Measurements from ENCODE around the gene MYOM3. TPM values are rescaled to one million over a fixed set of nuclear protein-coding genes. Genes with fewer than 3 reads are reported as not detected.

MYOM3 gene
- total RNA-seq, 4 donors from 2014 or later = 0.17 to 0.94 (median 0.44) TPM; not detected in 1

DNA sequence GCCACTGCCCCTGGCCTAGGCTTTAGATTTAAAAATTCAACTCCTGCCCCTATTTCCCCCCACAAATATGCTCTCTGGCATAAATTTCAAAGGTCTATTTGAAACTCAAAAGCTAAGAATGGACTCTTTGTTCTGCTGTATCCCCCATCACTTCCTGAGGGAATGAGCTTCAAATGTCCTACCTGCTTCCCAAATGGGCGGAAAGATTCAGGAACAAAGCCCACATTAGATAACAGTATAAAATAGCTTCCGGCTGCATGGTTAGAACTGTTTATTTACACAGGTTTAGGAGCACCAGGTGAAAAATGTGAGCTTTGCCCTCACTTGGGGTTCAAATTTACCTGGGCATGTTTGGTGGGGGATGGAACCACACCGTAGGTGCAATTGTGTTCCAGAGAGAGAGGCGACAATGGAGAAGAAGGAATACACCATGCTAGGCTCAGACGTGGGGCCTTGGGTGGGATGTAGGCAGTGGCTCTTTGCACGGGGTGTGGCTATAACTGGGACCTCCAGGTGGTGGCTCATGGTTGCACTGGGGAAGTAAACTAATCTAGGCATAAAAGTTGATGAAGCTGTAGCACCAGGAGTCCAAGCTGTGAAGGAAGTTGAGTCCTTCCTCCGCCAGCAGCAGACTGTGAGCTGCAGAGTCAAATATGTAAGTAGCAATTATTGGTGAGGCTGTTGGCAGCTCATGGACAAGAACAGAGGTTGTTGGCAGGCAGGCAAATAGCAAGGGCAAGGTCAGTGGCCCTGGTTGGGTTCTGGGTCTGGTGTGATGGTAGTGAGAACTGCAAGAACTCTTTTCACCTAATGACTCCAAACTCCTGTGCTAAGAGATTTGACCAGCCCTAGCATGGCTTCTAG, 90.3 kb downstream of the MYOM3 start:
- no peak for TF ChIP-seq CTCF (IDR thresholded peaks at IDR 0.05; ENCODE audit: low read depth)

DNA sequence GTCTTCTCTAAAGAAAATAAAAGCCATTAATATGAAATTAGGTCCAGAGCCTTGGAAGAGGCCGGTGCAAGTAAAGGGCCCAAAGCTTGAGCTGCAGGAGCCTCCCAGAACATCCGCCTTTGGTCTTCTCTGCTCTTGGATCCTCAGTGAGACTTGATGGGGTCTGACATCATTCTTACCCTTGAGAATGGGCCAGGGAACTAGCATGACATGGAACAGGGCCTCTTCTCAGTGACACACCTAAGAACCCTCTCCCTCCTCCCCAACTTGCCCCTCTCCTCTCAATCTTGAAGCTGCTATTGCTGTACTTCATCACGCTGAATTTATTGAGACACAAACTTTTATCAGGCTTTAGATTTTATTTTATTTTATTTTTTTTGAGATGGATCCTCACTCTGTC, 91.5 kb downstream of the MYOM3 start:
- TF ChIP-seq CTCF (IDR thresholded peaks at IDR 0.05; ENCODE audit: low read depth) = no peak

- TF ChIP-seq CTCF (IDR thresholded peaks at IDR 0.05; ENCODE audit: low read depth) = no peak
Measured at GRCh38 chr1:24020025-24020424, 91.9 kb downstream of the MYOM3 start.

DNA sequence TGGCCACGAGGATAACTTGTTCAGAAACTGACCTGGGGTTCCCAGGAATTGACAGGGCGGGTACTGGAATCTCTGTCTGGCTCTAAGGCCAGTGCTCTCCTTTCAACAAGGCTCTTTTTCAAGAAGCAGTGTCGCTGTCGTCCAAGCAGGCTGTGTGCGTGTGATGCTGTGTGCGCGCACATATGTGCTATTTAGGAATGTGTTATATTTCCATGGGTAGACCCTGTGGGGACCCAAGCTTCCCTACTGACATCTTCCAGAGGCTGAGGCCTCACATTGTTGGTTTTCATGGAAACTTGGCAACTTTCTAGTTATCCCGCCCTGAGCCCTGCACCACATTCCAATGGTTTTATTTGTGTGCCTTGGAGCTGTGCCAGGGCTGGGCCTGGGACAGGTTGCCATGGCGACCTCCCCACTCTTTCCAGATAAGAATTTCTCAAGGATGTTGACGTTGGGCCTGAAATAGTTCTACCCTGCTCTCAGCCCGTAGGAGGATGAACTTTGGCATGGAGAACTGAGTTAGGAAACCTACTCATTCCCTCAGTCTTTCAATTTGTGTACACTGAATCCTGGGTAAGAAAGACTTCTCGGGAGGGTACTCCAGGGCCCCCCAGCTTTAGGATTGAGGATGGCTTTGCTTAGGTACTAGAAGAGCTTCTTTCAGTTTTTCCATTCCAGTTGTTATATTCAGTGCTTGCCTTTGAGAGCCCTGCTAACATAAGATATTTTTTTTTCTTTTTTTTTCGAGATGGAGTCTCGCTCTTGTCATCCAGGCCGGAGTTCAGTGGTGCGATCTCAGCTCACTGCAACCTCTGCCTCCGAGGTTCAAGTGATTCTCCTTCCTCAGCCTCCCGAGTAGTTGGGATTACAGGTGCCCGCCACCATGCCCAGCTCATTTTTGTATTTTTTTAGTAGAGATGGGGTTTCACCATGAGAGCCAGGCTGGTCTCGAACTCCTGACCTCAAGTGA, 93.0 kb downstream of the MYOM3 start:
- no peak for TF ChIP-seq CTCF (IDR thresholded peaks at IDR 0.05; ENCODE audit: low read depth)

DNA sequence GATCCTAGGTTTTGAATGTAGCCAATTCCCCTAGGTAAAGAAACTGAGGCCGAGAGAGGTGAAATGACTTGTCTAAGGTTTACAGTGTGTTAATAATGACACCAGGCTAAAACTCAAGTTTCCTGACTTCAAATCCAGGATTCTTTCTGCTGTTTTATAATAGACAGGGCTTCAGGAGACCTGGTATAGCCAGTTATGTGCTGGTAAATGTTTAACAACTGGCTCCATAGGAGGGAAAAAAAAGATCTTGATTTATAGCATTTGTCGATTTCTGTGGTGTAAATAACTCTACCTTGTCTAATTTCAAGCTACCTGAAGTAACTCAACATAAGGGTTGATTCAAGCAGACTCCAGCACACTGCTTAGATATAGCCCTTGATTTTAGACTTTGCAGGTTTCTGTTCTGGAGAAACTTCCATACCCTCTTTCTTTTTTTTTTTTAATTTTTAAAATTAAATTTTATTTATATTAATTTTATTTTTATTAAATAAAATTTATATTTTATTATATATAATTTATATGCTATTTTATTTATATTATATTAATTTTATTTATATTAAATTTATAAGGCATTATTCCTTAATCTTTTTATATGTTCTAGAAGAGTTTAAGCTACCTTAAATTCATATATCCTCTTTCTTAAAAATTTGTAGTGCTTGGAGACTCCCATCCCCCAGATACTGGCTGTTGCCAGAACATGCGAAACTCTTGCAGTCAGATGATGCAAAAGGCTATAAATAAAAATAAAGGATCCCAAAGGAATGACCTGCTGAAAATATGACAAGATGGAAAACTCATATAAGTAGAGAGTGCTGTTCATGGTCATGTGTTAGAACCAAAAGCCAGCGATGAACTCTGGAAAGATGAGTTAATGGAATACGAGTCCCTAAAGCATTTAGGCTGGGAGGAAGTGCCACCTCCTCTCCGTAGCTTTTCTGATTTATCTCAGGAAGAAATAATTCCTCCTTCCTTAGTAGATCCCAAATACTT, 96.4 kb downstream of the MYOM3 start:
- TF ChIP-seq CTCF (IDR thresholded peaks at IDR 0.05; ENCODE audit: low read depth) = no peak

GRCh38 chr1:24010650-24011049, 101.3 kb downstream of the MYOM3 start:
- TF ChIP-seq CTCF (IDR thresholded peaks at IDR 0.05; ENCODE audit: low read depth) = no peak

Measured in subcutaneous adipose tissue (tissue), 4 donors.